HepG2 (cell line): Measurements from ENCODE around the gene C1QTNF6. TPM values are rescaled to one million over a fixed set of nuclear protein-coding genes. Genes with fewer than 3 reads are reported as not detected.

Experiments
- ATAC-seq: fragments of 200-7000 bp; cut with Tn5 transposase; 3 replicates; pipeline ENCODE4 v1.9.1; 2020; ENCODE audit warnings: mild to moderate bottlenecking, moderate library complexity
- BruUV-seq: library from RNA; stranded (reverse); fragments of 400-500 nt; replicated peaks from 2 replicates; lab custom pipeline; 2021; lab: Mats Ljungman, UMichigan
- CTCF ChIA-PET: fragments of 300-600 bp; formaldehyde crosslinking; extraction: SDS; loops from one replicate; lab custom pipeline; 2021; ENCODE audit warnings: low total read pairs, inconsistent platforms, low intra/inter-chr PET ratio; lab: Yijun Ruan, JAX
- POLR2A ChIA-PET: fragments of 350-600 bp; sonication (Branson Sonifier 250); formaldehyde crosslinking; loops from one replicate; lab custom pipeline; 2020; ENCODE audit warnings: antibody characterized with exemption, inconsistent platforms; lab: Yijun Ruan, JAX
- DNase-seq: peaks from one replicate; pipeline ENCODE4 v3.0.0-alpha.2; 2015; ENCODE audit warnings: low spot score
- FAIRE-seq: peaks from 3 replicates; lab custom pipeline; 2011; peaks lifted over from hg19 to GRCh38; lab: Jason Lieb, UNC
- H2AFZ ChIP-seq: one replicate; pipeline ENCODE4 v1.6.1; 2011; ENCODE audit warnings: low read length, inconsistent platforms
- H3K27ac ChIP-seq: fragments of 300-600 bp; 3 replicates; pipeline ENCODE4 v1.8.0; 2011; ENCODE audit warnings: mixed run types, mild to moderate bottlenecking, mixed read lengths, low read length, inconsistent platforms; ENCODE audit not compliant: insufficient read depth; ENCODE audit errors: extremely low read length
- H3K27me3 ChIP-seq, 2 experiments: fragments of 200-600 bp in 1 of 2; 2 replicates in 1 of 2; 3 replicates in 1 of 2; pipeline versions ENCODE4 v1.6.0 to v1.8.0; 2011; ENCODE audit warnings: low read length in 2 of 2, mild to moderate bottlenecking in 2 of 2, moderate library complexity in 2 of 2, inconsistent platforms in 1 of 2; ENCODE audit not compliant: insufficient read depth in 2 of 2, control insufficient read depth in 1 of 2
- H3K36me3 ChIP-seq, 2 experiments: fragments of 200-600 bp in 1 of 2; replicated peaks in 1 of 2; 2 replicates in 1 of 2; 3 replicates in 1 of 2; pipeline versions ENCODE4 v1.5.1 to v1.8.0; 2011; ENCODE audit warnings: low read length in 2 of 2, inconsistent platforms in 1 of 2; ENCODE audit not compliant: insufficient read depth in 2 of 2, control insufficient read depth in 1 of 2
- H3K4me1 ChIP-seq: 2 replicates; pipeline ENCODE4 v1.5.1; 2012; ENCODE audit warnings: low read length, inconsistent platforms; ENCODE audit not compliant: insufficient read depth
- H3K4me2 ChIP-seq: 2 replicates; pipeline ENCODE4 v1.6.0; 2011; ENCODE audit warnings: low read depth, low read length, inconsistent platforms
- H3K4me3 ChIP-seq, 3 experiments: fragments of 200-600 bp in 1 of 3; sonication (generic), shearing (Covaris generic) in 1 of 3; replicated peaks in 1 of 3; 2 replicates each; pipeline ENCODE4 v1.5.1; 2011 to 2016; ENCODE audit warnings: low read length in 3 of 3, inconsistent platforms in 2 of 3, low read depth in 2 of 3, mild to moderate bottlenecking in 2 of 3, control low read depth in 1 of 3, mixed read lengths in 1 of 3; ENCODE audit not compliant: insufficient read depth in 1 of 3
- H3K79me2 ChIP-seq: one replicate; pipeline ENCODE4 v1.6.1; 2011; ENCODE audit warnings: low read length, inconsistent platforms; ENCODE audit not compliant: insufficient read depth
- H3K9ac ChIP-seq: 2 replicates; pipeline ENCODE4 v1.6.0; 2011; ENCODE audit warnings: mild to moderate bottlenecking, low read depth, low read length, inconsistent platforms; ENCODE audit not compliant: insufficient read depth
- H3K9me3 ChIP-seq: 2 replicates; pipeline ENCODE4 v1.5.1; 2012; ENCODE audit warnings: mild to moderate bottlenecking, low read length
- H4K20me1 ChIP-seq: 2 replicates; pipeline ENCODE4 v1.6.0; 2011; ENCODE audit warnings: inconsistent platforms, mild to moderate bottlenecking, low read length, moderate library complexity; ENCODE audit not compliant: insufficient read depth
- ARNT ChIP-seq: fragments of 450-650 bp; IDR thresholded peaks from 2 replicates; pipeline ENCODE4 v1.6.1; 2017
- IRF9 ChIP-seq: sonication (generic); formaldehyde crosslinking; IDR thresholded peaks from 2 replicates; pipeline ENCODE4 v1.8.0; 2022; ENCODE audit warnings: missing genetic modification reagents, mild to moderate bottlenecking, borderline replicate concordance
- SAP130 ChIP-seq: IDR thresholded peaks from 2 replicates; pipeline ENCODE4 v1.6.1; 2016; ENCODE audit warnings: low read depth
- SIX4 ChIP-seq: sonication (generic); formaldehyde crosslinking; IDR thresholded peaks from 2 replicates; pipeline ENCODE4 v1.4.0; 2020; ENCODE audit warnings: missing genetic modification reagents
- SP1 ChIP-seq, 2 experiments: fragments of 450-650 bp in 1 of 2; sonication (generic) in 1 of 2; formaldehyde crosslinking in 1 of 2; IDR thresholded peaks; 2 replicates each; pipeline versions ENCODE4 v1.4.0 to v1.6.1; 2016 to 2020; ENCODE audit warnings: missing genetic modification reagents in 1 of 2
- SP5 ChIP-seq: IDR thresholded peaks from 2 replicates; pipeline ENCODE4 v1.6.1; 2016; ENCODE audit warnings: low read depth, borderline replicate concordance
- THRA ChIP-seq: sonication (generic); formaldehyde crosslinking; IDR thresholded peaks from 2 replicates; pipeline ENCODE4 v1.4.0; 2020; ENCODE audit warnings: missing genetic modification reagents, borderline replicate concordance
- ZBTB7A ChIP-seq: sonication (generic); formaldehyde crosslinking; IDR thresholded peaks from 2 replicates; pipeline ENCODE4 v1.8.0; 2022; ENCODE audit warnings: mild to moderate bottlenecking, missing genetic modification reagents
- ZNF407 ChIP-seq: sonication (generic); formaldehyde crosslinking; IDR thresholded peaks from one replicate; pipeline ENCODE4 v1.5.1; 2020; ENCODE audit warnings: mild to moderate bottlenecking, missing genetic modification reagents; ENCODE audit errors: not compliant biosample characterization
- ZNF672 ChIP-seq: sonication (generic); formaldehyde crosslinking; IDR thresholded peaks from 2 replicates; pipeline ENCODE4 v1.8.1; 2022; ENCODE audit warnings: missing genetic modification reagents
- ZNF788 ChIP-seq: sonication (generic); formaldehyde crosslinking; IDR thresholded peaks from 2 replicates; pipeline ENCODE4 v1.5.0; 2020; ENCODE audit warnings: mild to moderate bottlenecking, missing genetic modification reagents, borderline replicate concordance
- ZSCAN20 ChIP-seq: sonication (generic); formaldehyde crosslinking; IDR thresholded peaks from 2 replicates; pipeline ENCODE4 v1.4.0; 2020; ENCODE audit warnings: missing genetic modification reagents, mild to moderate bottlenecking, borderline replicate concordance
- WGBS: methylation state at CpG from one replicate; pipeline ENCODE4 v1.1.6; 2017; ENCODE audit warnings: low lambda C conversion rate; 5-methylcytosine and 5-hydroxymethylcytosine counted together
- in situ Hi-C: cut with HindIII; loops from 2 replicates; pipeline ENCODE4 v1.10.0; 2017; ENCODE audit warnings: low pct_unique_long_range_greater_than_20kb; ENCODE audit not compliant: extremely low pct_ligation_motif_present
- intact Hi-C: fragments of 100-400 bp; cut with micrococcal nuclease; formaldehyde crosslinking; loops from one replicate; pipeline ENCODE4 v1.10.0; 2022; ENCODE audit not compliant: unreplicated experiment
- polyA plus RNA-seq, 8 experiments: library from polyadenylated mRNA; depleted of rRNA in 3 of 8; stranded (reverse) in 7 of 8; unstranded in 1 of 8; fragments of >200 nt; fragmentation: Illumina TruSeq in 4 of 8; extraction: Trizol in 4 of 8; gene quantifications; 2 replicates each; pipeline versions ENCODE4 v1.2.1 to v1.2.3, GENCODE V29; 2011 to 2016; ENCODE audit warnings: low read depth in 4 of 8, missing spikeins in 1 of 8, mixed read lengths in 1 of 8; ENCODE audit not compliant: insufficient read depth in 1 of 8
- total RNA-seq, 5 experiments: library from RNA; depleted of rRNA; stranded (reverse); fragments of >200 nt; fragmentation: Illumina TruSeq; extraction: Trizol; gene quantifications; 2 replicates each; pipeline ENCODE4 v1.2.3, GENCODE V29; 2016; ENCODE audit warnings: low read depth in 1 of 5

C1QTNF6 gene
- total and polyA plus RNA-seq, 2 of the 13 experiments (the other 11 are each of a cell fraction or from before 2014, with no cell fraction given): 2.7 to 6.9 TPM

GRCh38 chr22:37182101-37182948 lies 5.7 kb downstream of the C1QTNF6 start (continued):
- TF ChIP-seq SIX4 (CRISPR knock-in tag) (no peak), ZNF407 (CRISPR knock-in tag) (no peak)

- Histone ChIP-seq H3K27ac (no peak overlapping the region), H2AFZ (no peak overlapping the region), H3K36me3 (no peaks in the 10 kb centered on the region), H3K27me3 (peaks cover 0 to 11% of the 10 kb centered on the region in 2 experiments; a peak in 4 of 5 replicates), H3K9me3 (no peaks in the 10 kb centered on the region), H3K4me3 (no peak overlapping the region), H3K4me1 (peaks cover 34% of the 10 kb centered on the region), H4K20me1 (no peaks in the 10 kb centered on the region), H3K9ac (no peak overlapping the region), H3K4me2 (no peak overlapping the region), H3K79me2 (no peaks in the 10 kb centered on the region)
- in situ Hi-C loops (no loop called here), intact Hi-C loops (no loop called here)
- DNase-seq (no peak), ATAC-seq (no peak), FAIRE-seq (no peak)
- whole genome bisulfite sequencing: 91% methylated on average over 4 of the region's 4 CpGs
- POLR2A ChIA-PET: no interaction called here
- CTCF ChIA-PET: no interaction called here
- no TSS peak for BruUV-seq
- TF ChIP-seq ARNT: no peak
- TF ChIP-seq ZNF672: no peak
- no peak for TF ChIP-seq IRF9 (CRISPR knock-in tag)
- no peak for TF ChIP-seq ZSCAN20 (CRISPR knock-in tag)
- no peak for TF ChIP-seq THRA (CRISPR knock-in tag)
- TF ChIP-seq SP1 (IDR thresholded peaks at IDR 0.05): no peak
- TF ChIP-seq SP1 (CRISPR knock-in tag; IDR thresholded peaks at IDR 0.05): no peak
- no peak for TF ChIP-seq ZNF788 (CRISPR knock-in tag)
- TF ChIP-seq SP5: no peak
- TF ChIP-seq ZBTB7A (CRISPR knock-in tag): no peak
- TF ChIP-seq SAP130 (CRISPR knock-in tag): no peak
These were observed 6.4 kb downstream of the C1QTNF6 start for GRCh38 chr22:37181681-37182080.
